ENCODE measurements around the gene SH2D7. TPM values are rescaled to one million over a fixed set of nuclear protein-coding genes. Genes with fewer than 3 reads are reported as not detected.

SH2D7 gene
- total RNA-seq, 4 donors from 2014 or later: not detected

DNA sequence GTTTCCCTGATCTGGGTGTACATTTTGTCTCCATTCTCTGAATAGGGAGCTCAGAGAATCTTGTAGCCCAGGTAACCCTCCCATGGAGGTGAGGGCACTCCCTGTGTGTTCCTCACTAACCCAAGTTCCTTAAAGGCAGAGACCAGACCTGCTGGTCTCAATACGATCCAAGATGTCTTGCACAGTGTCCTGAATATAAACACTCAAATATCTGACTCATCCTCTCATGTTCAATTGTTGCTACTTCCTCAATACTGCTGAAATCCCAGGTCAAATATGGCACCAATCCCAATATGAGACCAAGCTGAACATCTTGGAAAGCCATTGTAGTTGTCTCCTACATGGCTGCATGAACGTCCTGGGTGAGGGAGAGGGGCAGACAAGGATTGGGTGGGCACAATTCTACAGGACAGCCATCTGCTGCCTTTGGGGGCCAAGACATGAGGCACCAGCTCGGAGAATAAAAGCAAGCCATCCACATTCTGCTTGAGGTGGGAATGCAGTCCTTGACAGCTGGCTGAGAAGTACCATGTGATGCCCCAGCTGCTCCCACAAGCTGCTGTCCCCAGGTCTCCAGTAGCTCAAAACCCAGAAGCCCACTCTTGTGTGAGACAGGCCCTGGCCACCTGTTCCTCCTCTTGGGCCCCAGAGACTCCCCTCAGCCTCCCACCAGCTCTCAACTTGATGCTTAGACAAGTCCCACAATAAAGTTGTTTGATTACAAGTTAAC is 33.1 kb upstream of the SH2D7 start:
- TF ChIP-seq POLR2A (IDR thresholded peaks at IDR 0.05) (no peak), CTCF (IDR thresholded peaks at IDR 0.05) (no peak), EP300 (IDR thresholded peaks at IDR 0.05) (no peak), POLR2AphosphoS5 (IDR thresholded peaks at IDR 0.05) (no peak)
- no peak for DNase-seq (ENCODE audit: low spot score in 2 of 2)
- Histone ChIP-seq H3K27me3 (no peaks in the 10 kb centered on the region), H3K27ac (peak overlapping the region; percentile 51), H3K36me3 (no peaks in the 10 kb centered on the region), H3K9me3 (no peaks in the 10 kb centered on the region), H3K4me1 (peaks cover 92% of the 10 kb centered on the region), H3K4me3 (no peak overlapping the region)
- WGBS: 63% methylated on average over 3 of the region's 3 CpGs

- no peak for TF ChIP-seq CTCF (IDR thresholded peaks at IDR 0.05)
- no peak for TF ChIP-seq POLR2AphosphoS5 (IDR thresholded peaks at IDR 0.05)
- TF ChIP-seq EP300 (IDR thresholded peaks at IDR 0.05): no peak
- no peak for TF ChIP-seq POLR2A (IDR thresholded peaks at IDR 0.05)
- H3K4me1 ChIP-seq: peaks cover 95% of the 10 kb centered on the region
- H3K36me3 ChIP-seq: no peaks in the 10 kb centered on the region
- DNase-seq (ENCODE audit: low spot score in 2 of 2): no peak
- no peaks in the 10 kb centered on the region for H3K27me3 ChIP-seq
- H3K27ac ChIP-seq: peak overlapping the region; percentile 51
- 91% methylated on average over 4 of the region's 5 CpGs for WGBS
- H3K4me3 ChIP-seq: no peak overlapping the region
- no peaks in the 10 kb centered on the region for H3K9me3 ChIP-seq
These were observed 32.1 kb upstream of the SH2D7 start for GRCh38 chr15:78060232-78060631.

- Histone ChIP-seq H3K36me3 (no peaks in the 10 kb centered on the region), H3K4me1 (peaks cover 95% of the 10 kb centered on the region), H3K9me3 (no peaks in the 10 kb centered on the region), H3K27me3 (no peaks in the 10 kb centered on the region), H3K4me3 (peak overlapping the region; percentile 24), H3K27ac (peak overlapping the region; percentile 50)
- peak in 1 of 2 donors; percentile 73 for DNase-seq (ENCODE audit: low spot score in 2 of 2)
- TF ChIP-seq POLR2AphosphoS5 (IDR thresholded peaks at IDR 0.05): no peak
- TF ChIP-seq EP300 (IDR thresholded peaks at IDR 0.05): no peak
- no peak for TF ChIP-seq CTCF (IDR thresholded peaks at IDR 0.05)
- no peak for TF ChIP-seq POLR2A (IDR thresholded peaks at IDR 0.05)
- WGBS: 7% methylated on average over 6 of the region's 6 CpGs
These were observed 30.4 kb upstream of the SH2D7 start for GRCh38 chr15:78061963-78062427.

DNA sequence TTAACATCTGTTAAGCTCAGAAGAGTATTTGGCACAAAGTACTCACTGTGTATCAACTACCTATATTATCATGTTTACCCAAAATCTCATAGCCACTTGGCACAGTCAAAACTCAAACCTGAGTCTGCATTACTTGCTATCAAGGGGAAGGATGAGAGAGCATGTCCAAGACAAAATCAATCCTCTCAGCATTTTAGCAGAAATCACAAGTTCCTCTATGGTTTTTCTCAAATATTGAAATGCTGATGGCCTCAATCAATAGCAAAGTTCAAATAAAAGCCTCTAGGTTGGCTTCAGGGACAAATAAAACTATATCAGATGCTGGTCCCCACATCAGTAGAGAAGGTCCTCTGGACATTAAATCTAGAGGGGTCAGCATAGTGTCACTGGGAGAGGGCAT is 29.1 kb upstream of the SH2D7 start:
- Histone ChIP-seq H3K36me3 (no peaks in the 10 kb centered on the region), H3K27me3 (no peaks in the 10 kb centered on the region), H3K27ac (peak overlapping the region; percentile 90), H3K4me3 (no peak overlapping the region), H3K9me3 (no peaks in the 10 kb centered on the region), H3K4me1 (peaks cover 95% of the 10 kb centered on the region)
- no peak for DNase-seq (ENCODE audit: low spot score in 2 of 2)
- TF ChIP-seq EP300 (IDR thresholded peaks at IDR 0.05) (no peak), POLR2AphosphoS5 (IDR thresholded peaks at IDR 0.05) (no peak), POLR2A (IDR thresholded peaks at IDR 0.05) (no peak), CTCF (IDR thresholded peaks at IDR 0.05) (no peak)

DNA sequence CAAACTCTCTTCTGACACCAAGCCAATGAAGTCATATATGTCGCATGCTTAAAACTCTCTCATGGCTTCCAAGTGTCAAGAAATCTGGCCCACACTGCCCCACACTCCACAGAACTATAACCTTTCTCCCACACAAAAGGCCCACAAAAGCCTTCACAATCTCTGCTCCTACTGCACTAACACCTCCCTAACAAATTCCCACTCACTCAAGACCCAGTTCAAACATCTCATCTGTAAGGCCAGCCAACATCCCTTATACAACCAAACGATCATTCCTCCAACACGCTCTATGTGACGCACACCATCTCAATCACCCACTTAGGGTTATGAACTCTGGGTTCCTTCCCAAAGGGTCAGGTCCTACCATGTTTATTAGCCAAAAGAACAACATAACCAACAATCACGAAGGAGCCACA is 28.4 kb upstream of the SH2D7 start:
- DNase-seq (ENCODE audit: low spot score in 2 of 2): peak in 1 of 2 donors; percentile 7
- Histone ChIP-seq H3K27ac (peak overlapping the region; percentile 90), H3K4me3 (no peak overlapping the region), H3K9me3 (no peaks in the 10 kb centered on the region), H3K27me3 (no peaks in the 10 kb centered on the region), H3K36me3 (no peaks in the 10 kb centered on the region), H3K4me1 (peaks cover 95% of the 10 kb centered on the region)
- TF ChIP-seq POLR2AphosphoS5 (IDR thresholded peaks at IDR 0.05) (peak in 1 of 3 donors; percentile 28), CTCF (IDR thresholded peaks at IDR 0.05) (no peak), POLR2A (IDR thresholded peaks at IDR 0.05) (no peak), EP300 (IDR thresholded peaks at IDR 0.05) (no peak)
- 62% methylated on average over 5 of the region's 5 CpGs for WGBS
